ENCODE results near the gene CUL1. TPM values are rescaled to one million over a fixed set of nuclear protein-coding genes. Genes with fewer than 3 reads are reported as not detected.

Gene CUL1
- 70.7 and 72.3 TPM in 2 replicates for total RNA-seq (2021)
- long read RNA-seq, transcript CUL1-203 (22 exons, 3,054 nt), result minor isoform, 41 of 547 reads
- long read RNA-seq, transcript CUL1-201 (22 exons, 3,064 nt), result major isoform, 395 of 547 reads
- long read RNA-seq, partial matches to known transcripts, result 44 of 547 reads
- long read RNA-seq, other reads (novel, unspliced or antisense), result 64 of 547 reads

DNA sequence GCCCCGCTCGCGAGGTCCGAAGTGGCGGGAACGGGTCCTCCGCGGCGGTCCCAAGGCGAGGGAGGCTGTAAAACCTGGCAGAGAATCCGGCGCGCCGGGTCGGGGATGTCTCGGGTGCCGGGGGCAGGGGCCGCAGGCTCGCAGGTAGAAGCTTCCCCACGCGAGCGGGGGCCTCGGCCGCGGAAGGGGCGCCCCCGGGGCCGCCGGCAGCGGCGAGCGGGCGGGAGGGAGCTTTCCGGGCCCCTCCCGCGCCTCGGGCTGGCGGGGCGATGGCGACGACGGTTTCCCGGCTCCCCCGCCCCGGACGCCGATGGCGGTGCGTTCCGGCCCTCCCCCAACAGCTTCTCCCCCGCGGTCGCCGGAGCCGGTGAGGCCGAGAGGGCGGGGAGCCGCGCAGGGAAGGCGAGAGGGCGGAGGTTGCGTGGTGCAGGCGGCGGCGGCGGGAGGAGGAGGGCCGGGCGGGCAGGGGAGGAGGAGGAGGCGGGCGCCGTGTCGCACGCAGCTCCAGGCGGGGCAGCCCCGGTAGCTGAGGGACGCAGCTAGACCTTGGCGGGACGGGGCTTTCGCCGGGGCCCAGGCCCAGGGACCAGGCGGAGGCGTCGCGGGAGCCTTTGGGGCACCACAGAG is at the start of gene CUL1:
Gene CUL1, plus strand, starts transcription at position 507 of the 627 bp plus-strand sequence. CDS start 31,220 bp downstream, outside the sequence.
- H3K27ac Mint-ChIP-seq, result peak within 1 kb of the TSS; percentile 93 to 98 (median 95)
- Histone ChIP-seq H3K4me2 (ENCODE audit: insufficient read depth, insufficient read length, low read length) (peak within 1 kb of the TSS; percentile 75), H3T11ph (ENCODE audit: low read length) (no peak within 1 kb of the TSS), H3K27ac (ENCODE audit: insufficient read length, low read depth, low read length) (peak within 1 kb of the TSS; percentile 26), H2BK20ac (ENCODE audit: low read depth, low read length, poor library complexity, severe bottlenecking) (no peak within 1 kb of the TSS), H4K8ac (replicated peaks; ENCODE audit: insufficient read length, low read depth, low read length) (no peak within 1 kb of the TSS), H2AK5ac (ENCODE audit: insufficient read length, low read length) (no peak within 1 kb of the TSS), H3K23ac (ENCODE audit: insufficient read length, low read depth, low read length) (no peak within 1 kb of the TSS), H2BK120ac (ENCODE audit: low read depth, low read length, poor library complexity, severe bottlenecking) (no peak within 1 kb of the TSS), H3K4ac (ENCODE audit: low read depth, low read length) (no peak within 1 kb of the TSS; the same call in 1 of the 2 replicates), H4K5ac (ENCODE audit: insufficient read length, low read depth, low read length) (peak within 1 kb of the TSS; percentile 41), H3K79me1 (ENCODE audit: insufficient read depth, low read depth, low read length, poor library complexity, severe bottlenecking) (no peaks in the 10 kb centered on the region), H3K9ac (ENCODE audit: extremely low read depth, insufficient read length, low read length) (peak within 1 kb of the TSS; percentile 86), H2BK12ac (ENCODE audit: insufficient read length, low read depth, low read length) (no peak within 1 kb of the TSS), H3K56ac (ENCODE audit: insufficient read length, low read depth, low read length) (no peak within 1 kb of the TSS), H4K91ac (ENCODE audit: insufficient read length, low read depth, low read length) (peak within 1 kb of the TSS; percentile 69), H3K4me1 (ENCODE audit: insufficient read depth, low read length) (peaks cover 10% of the 10 kb centered on the region), H4K20me1 (ENCODE audit: control insufficient read depth, insufficient read depth, insufficient read length) (no peaks in the 10 kb centered on the region), H3K27me3 (ENCODE audit: insufficient read depth, low read length) (no peaks in the 10 kb centered on the region), H3K18ac (ENCODE audit: insufficient read length, low read depth, low read length) (peak within 1 kb of the TSS; percentile 91), H3K9me3 (ENCODE audit: control insufficient read depth, low read depth, low read length) (no peaks in the 10 kb centered on the region), H3K14ac (ENCODE audit: insufficient read depth, low read length) (peak within 1 kb of the TSS; percentile 97), H3K23me2 (ENCODE audit: insufficient read length, low read depth, low read length, poor library complexity, severe bottlenecking) (no peaks in the 10 kb centered on the region), H2BK15ac (ENCODE audit: low read depth, low read length) (no peak within 1 kb of the TSS; the same call in 1 of the 2 replicates), H2AFZ (ENCODE audit: low read length) (no peak within 1 kb of the TSS), H3K79me2 (ENCODE audit: insufficient read depth, low read length) (peaks cover 29% of the 10 kb centered on the region; the same call in 1 of the 2 replicates), H2BK5ac (ENCODE audit: insufficient read length, low read length) (peak within 1 kb of the TSS; percentile 64)
- peaks cover 45 to 48% of the 10 kb centered on the region in 2 experiments for H3K4me1 Mint-ChIP-seq
- peaks cover 0 to 1% (median 0%) of the 10 kb centered on the region in 3 experiments; a peak in 1 of 7 replicates for H3K36me3 Mint-ChIP-seq (ENCODE audit: insufficient read depth in 1 of 3, low read depth in 3 of 3)
- no peaks in the 10 kb centered on the region; a peak in 1 of 5 replicates for H3K9me3 Mint-ChIP-seq
- no peaks in the 10 kb centered on the region; the same call in 1 of the 2 replicates for H3K27me3 Mint-ChIP-seq (ENCODE audit: low read depth)
- no CpG with 5 or more reads among the region's 84 CpGs for WGBS (ENCODE audit: extremely low coverage, insufficient read length, low lambda C conversion rate)
- H3K4me3 Mint-ChIP-seq, result peak within 1 kb of the TSS; percentile 81 to 94
- DNase-seq, result peak; percentile 65
- TF ChIP-seq, protein P1, sequence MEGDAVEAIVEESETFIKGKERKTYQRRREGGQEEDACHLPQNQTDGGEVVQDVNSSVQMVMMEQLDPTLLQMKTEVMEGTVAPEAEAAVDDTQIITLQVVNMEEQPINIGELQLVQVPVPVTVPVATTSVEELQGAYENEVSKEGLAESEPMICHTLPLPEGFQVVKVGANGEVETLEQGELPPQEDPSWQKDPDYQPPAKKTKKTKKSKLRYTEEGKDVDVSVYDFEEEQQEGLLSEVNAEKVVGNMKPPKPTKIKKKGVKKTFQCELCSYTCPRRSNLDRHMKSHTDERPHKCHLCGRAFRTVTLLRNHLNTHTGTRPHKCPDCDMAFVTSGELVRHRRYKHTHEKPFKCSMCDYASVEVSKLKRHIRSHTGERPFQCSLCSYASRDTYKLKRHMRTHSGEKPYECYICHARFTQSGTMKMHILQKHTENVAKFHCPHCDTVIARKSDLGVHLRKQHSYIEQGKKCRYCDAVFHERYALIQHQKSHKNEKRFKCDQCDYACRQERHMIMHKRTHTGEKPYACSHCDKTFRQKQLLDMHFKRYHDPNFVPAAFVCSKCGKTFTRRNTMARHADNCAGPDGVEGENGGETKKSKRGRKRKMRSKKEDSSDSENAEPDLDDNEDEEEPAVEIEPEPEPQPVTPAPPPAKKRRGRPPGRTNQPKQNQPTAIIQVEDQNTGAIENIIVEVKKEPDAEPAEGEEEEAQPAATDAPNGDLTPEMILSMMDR (conservative IDR thresholded peaks at IDR 0.05), result no peak
